ENCODE data around the gene NPAS3. TPM values are rescaled to one million over a fixed set of nuclear protein-coding genes. Genes with fewer than 3 reads are reported as not detected.

NPAS3 gene
- total and polyA plus RNA-seq, 2 of the 8 experiments (the other 6 are each of a cell fraction or from before 2014, with no cell fraction given), result 0.11 to 0.60 TPM

DNA sequence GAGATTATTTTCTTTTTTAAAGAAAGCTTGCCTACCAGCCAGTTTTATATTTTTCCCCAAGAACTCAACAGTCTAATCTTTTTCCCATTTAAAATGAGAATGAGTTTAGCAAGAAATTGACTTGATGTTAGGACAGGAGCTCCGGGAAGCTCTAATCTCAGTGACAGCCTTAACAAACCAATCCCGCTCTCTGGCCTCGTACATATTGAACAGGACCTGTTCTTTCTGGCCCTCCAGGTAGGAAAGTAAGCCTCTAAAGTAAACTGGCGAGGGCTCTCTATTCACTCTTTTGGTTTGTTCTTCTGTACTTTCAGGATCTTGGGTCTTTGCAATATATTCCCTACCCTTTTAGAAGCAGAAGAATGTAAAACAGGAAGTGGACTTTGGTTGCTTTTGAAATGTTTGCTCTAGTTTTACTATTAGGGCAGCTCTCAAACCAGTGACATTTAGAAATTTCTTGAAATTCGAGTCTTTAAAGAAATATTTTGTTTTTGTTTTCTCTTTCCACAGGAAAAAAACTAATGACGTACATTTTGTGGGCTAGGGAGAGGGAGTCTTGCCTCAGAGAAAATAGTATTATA is 17.9 kb upstream of the NPAS3 start:
- TF ChIP-seq JUND (IDR thresholded peaks at IDR 0.05; ENCODE audit: low read length), result no peak
- no peak for TF ChIP-seq JUN (IDR thresholded peaks at IDR 0.05; ENCODE audit: low read depth, low read length)
- Histone ChIP-seq H3K4me1 (replicated peaks in 1 of 4; ENCODE audit: control insufficient read depth in 3 of 4, insufficient read depth in 4 of 4, low read length in 3 of 4) (no peaks in the 10 kb centered on the region), H3K4me2 (ENCODE audit: insufficient read depth in 1 of 2, low read depth in 2 of 2, low read length in 2 of 2) (no peak overlapping the region), H4K5ac (ENCODE audit: insufficient read length, low read depth, low read length) (no peak overlapping the region), H2BK20ac (ENCODE audit: low read length) (no peak overlapping the region), H3K79me2 (ENCODE audit: control insufficient read depth in 1 of 2, insufficient read depth in 2 of 2, low read length in 2 of 2) (no peaks in the 10 kb centered on the region), H2AK5ac (ENCODE audit: low read depth, low read length) (no peak overlapping the region), H3K9me3 (ENCODE audit: insufficient read depth in 2 of 2, low read depth in 1 of 2, low read length in 1 of 2) (no peaks in the 10 kb centered on the region), H3K23me2 (ENCODE audit: low read depth, low read length) (no peaks in the 10 kb centered on the region), H2BK120ac (replicated peaks; ENCODE audit: low read depth, low read length) (no peak overlapping the region), H2BK5ac (ENCODE audit: low read depth, low read length) (no peak overlapping the region), H4K91ac (replicated peaks; ENCODE audit: insufficient read length, low read length) (no peak overlapping the region), H3K56ac (replicated peaks; ENCODE audit: insufficient read length, low read depth, low read length) (no peak overlapping the region), H3K4ac (replicated peaks; ENCODE audit: insufficient read length, low read depth, low read length) (no peak overlapping the region), H3K9ac (replicated peaks in 1 of 4; ENCODE audit: extremely low read depth in 1 of 4, low read depth in 3 of 4, low read length in 3 of 4) (no peak overlapping the region), H2AFZ (ENCODE audit: low read length) (0 out of 2 replicates have a peak overlapping the region, but pooled peaks have one; percentile 31), H3K4me3 (ENCODE audit: extremely low read depth in 1 of 4, insufficient read depth in 2 of 4, low read depth in 3 of 4, low read length in 4 of 4) (no peak overlapping the region), H3K23ac (ENCODE audit: insufficient read length) (no peak overlapping the region), H3K27ac (ENCODE audit: low read depth, low read length) (no peak overlapping the region), H3K18ac (ENCODE audit: extremely low read depth, low read length) (no peak overlapping the region), H3K27me3 (replicated peaks in 1 of 4; ENCODE audit: control insufficient read depth in 3 of 4, extremely low read depth in 1 of 4, insufficient read depth in 3 of 4, low read length in 3 of 4) (no peaks in the 10 kb centered on the region), H4K20me1 (replicated peaks in 1 of 2; ENCODE audit: control insufficient read depth in 1 of 2, insufficient read depth in 2 of 2, low read length in 2 of 2) (no peaks in the 10 kb centered on the region), H2BK15ac (ENCODE audit: low read length) (no peak overlapping the region), H3K79me1 (ENCODE audit: low read depth, low read length) (no peaks in the 10 kb centered on the region), H3K36me3 (ENCODE audit: control insufficient read depth in 2 of 4, insufficient read depth in 4 of 4, low read length in 3 of 4) (no peaks in the 10 kb centered on the region), H3K14ac (ENCODE audit: insufficient read length) (no peak overlapping the region), H2BK12ac (ENCODE audit: low read depth, low read length) (no peak overlapping the region), H4K8ac (ENCODE audit: extremely low read depth, insufficient read depth, low read length) (no peak overlapping the region)
- 92% methylated on average over 6 of the region's 6 CpGs; no CpG with 5 or more reads in 1 of the 2 experiments for WGBS, 2 experiments (ENCODE audit: extremely low coverage in 1 of 2, insufficient coverage in 1 of 2, insufficient read length in 1 of 2, insufficient replicate concordance in 2 of 2, low coverage in 1 of 2, low lambda C conversion rate in 2 of 2, missing lambda C conversion rate in 1 of 2)
- CTCF ChIA-PET (ENCODE audit: partially characterized antibody), result interaction anchor here (0.6 to 0.7 kb wide), 2 partner anchors 11 to 233 kb away, joined by 3 read pairs; no protein-coding TSS in a partner anchor
- POLR2A ChIA-PET (ENCODE audit: partially characterized antibody), result no interaction called here
- no peak for DNase-seq (ENCODE audit: low read depth in 1 of 2, low spot score in 2 of 2)
- no peak for FAIRE-seq

Data from H1 (cell line).